Central memory CD8-positive, alpha-beta T cell (primary cell): Measurements from ENCODE around the gene ITPK1.

Experiments used
- ATAC-seq: fragments of 150-1000 bp; cut with Tn5 transposase; replicated peaks from 2 replicates; pipeline ENCODE4 v1.10.0; 2022; ENCODE audit warnings: mild to moderate bottlenecking, moderate FRiP score, moderate number of reproducible peaks; ENCODE audit not compliant: poor library complexity, severe bottlenecking; ENCODE audit errors: extremely low read depth
- DNase-seq, 2 donors: peaks; one replicate each; pipeline ENCODE4 v3.0.0; 2021; ENCODE audit warnings: low spot score in 2 of 2
- H3K27ac Mint-ChIP-seq: one replicate; pipeline ENCODE4 v1.8.0; 2022; ENCODE audit warnings: low read depth, mild to moderate bottlenecking, moderate library complexity, mixed read lengths
- H3K27me3 Mint-ChIP-seq: one replicate; pipeline ENCODE4 v1.8.0; 2022; ENCODE audit warnings: mixed read lengths
- H3K36me3 Mint-ChIP-seq: one replicate; pipeline ENCODE4 v1.8.0; 2022; ENCODE audit warnings: mild to moderate bottlenecking, moderate library complexity, mixed read lengths; ENCODE audit not compliant: insufficient read depth
- H3K4me1 Mint-ChIP-seq: one replicate; pipeline ENCODE4 v1.8.0; 2022; ENCODE audit warnings: mixed read lengths
- H3K4me3 Mint-ChIP-seq: one replicate; pipeline ENCODE4 v1.8.0; 2022; ENCODE audit warnings: mild to moderate bottlenecking, moderate library complexity, mixed read lengths
- H3K9me3 Mint-ChIP-seq: one replicate; pipeline ENCODE4 v1.8.0; 2022; ENCODE audit warnings: mixed read lengths

Gene ITPK1

GRCh38 chr14:92959189-92959531 lies 156.6 kb downstream of the ITPK1 start:
- no peaks in the 10 kb centered on the region for H3K9me3 Mint-ChIP-seq
- ATAC-seq (no peak), DNase-seq (no peak)
- no peaks in the 10 kb centered on the region for H3K27me3 Mint-ChIP-seq
- peaks cover 10% of the 10 kb centered on the region for H3K4me1 Mint-ChIP-seq
- H3K36me3 Mint-ChIP-seq, result peaks cover 8% of the 10 kb centered on the region
- peak overlapping the region; percentile 25 for H3K27ac Mint-ChIP-seq
- H3K4me3 Mint-ChIP-seq, result no peak overlapping the region

GRCh38 chr14:92958373-92959188 lies 157.1 kb downstream of the ITPK1 start:
- Mint-ChIP-seq H3K27me3 (no peaks in the 10 kb centered on the region), H3K9me3 (no peaks in the 10 kb centered on the region), H3K4me1 (peaks cover 10% of the 10 kb centered on the region), H3K27ac (no peak overlapping the region), H3K4me3 (no peak overlapping the region), H3K36me3 (peaks cover 7% of the 10 kb centered on the region)
- no peak for ATAC-seq
- no peak for DNase-seq

GRCh38 chr14:92956961-92957360 lies 158.8 kb downstream of the ITPK1 start:
- Mint-ChIP-seq H3K27ac (no peak overlapping the region), H3K4me1 (peaks cover 13% of the 10 kb centered on the region), H3K27me3 (no peaks in the 10 kb centered on the region), H3K36me3 (peaks cover 12% of the 10 kb centered on the region), H3K4me3 (no peak overlapping the region), H3K9me3 (no peaks in the 10 kb centered on the region)
- DNase-seq (no peak), ATAC-seq (no peak)

GRCh38 chr14:92955381-92955780 lies 160.3 kb downstream of the ITPK1 start:
- ATAC-seq (no peak), DNase-seq (no peak)
- peaks cover 17% of the 10 kb centered on the region for H3K36me3 Mint-ChIP-seq
- H3K9me3 Mint-ChIP-seq, result no peaks in the 10 kb centered on the region
- no peak overlapping the region for H3K4me3 Mint-ChIP-seq
- peaks cover 16% of the 10 kb centered on the region for H3K4me1 Mint-ChIP-seq
- H3K27me3 Mint-ChIP-seq, result no peaks in the 10 kb centered on the region
- H3K27ac Mint-ChIP-seq, result no peak overlapping the region

GRCh38 chr14:92954933-92955332 lies 160.8 kb downstream of the ITPK1 start:
- ATAC-seq, result no peak
- no peaks in the 10 kb centered on the region for H3K27me3 Mint-ChIP-seq
- peaks cover 17% of the 10 kb centered on the region for H3K36me3 Mint-ChIP-seq
- H3K4me1 Mint-ChIP-seq, result peaks cover 16% of the 10 kb centered on the region
- H3K9me3 Mint-ChIP-seq, result no peaks in the 10 kb centered on the region
- DNase-seq, result no peak
- H3K27ac Mint-ChIP-seq, result no peak overlapping the region
- H3K4me3 Mint-ChIP-seq, result no peak overlapping the region

GRCh38 chr14:92953526-92953925 lies 162.2 kb downstream of the ITPK1 start:
- no peaks in the 10 kb centered on the region for H3K27me3 Mint-ChIP-seq
- H3K27ac Mint-ChIP-seq, result no peak overlapping the region
- no peaks in the 10 kb centered on the region for H3K9me3 Mint-ChIP-seq
- ATAC-seq, result no peak
- no peak overlapping the region for H3K4me3 Mint-ChIP-seq
- H3K4me1 Mint-ChIP-seq, result peaks cover 16% of the 10 kb centered on the region
- DNase-seq, result no peak
- peaks cover 22% of the 10 kb centered on the region for H3K36me3 Mint-ChIP-seq

GRCh38 chr14:92952481-92953298 lies 163.0 kb downstream of the ITPK1 start:
- no peak for ATAC-seq
- no peak overlapping the region for H3K4me3 Mint-ChIP-seq
- no peak for DNase-seq
- no peaks in the 10 kb centered on the region for H3K27me3 Mint-ChIP-seq
- H3K9me3 Mint-ChIP-seq, result no peaks in the 10 kb centered on the region
- peaks cover 16% of the 10 kb centered on the region for H3K4me1 Mint-ChIP-seq
- H3K27ac Mint-ChIP-seq, result peak overlapping the region; percentile 46
- H3K36me3 Mint-ChIP-seq, result peaks cover 23% of the 10 kb centered on the region

- DNase-seq, result peak; percentile 68 to 85
- Mint-ChIP-seq H3K27ac (peak overlapping the region; percentile 46), H3K27me3 (no peaks in the 10 kb centered on the region), H3K36me3 (peaks cover 23% of the 10 kb centered on the region), H3K4me3 (no peak overlapping the region), H3K9me3 (no peaks in the 10 kb centered on the region), H3K4me1 (peaks cover 16% of the 10 kb centered on the region)
- peak; percentile 82 for ATAC-seq
These were observed 163.7 kb downstream of the ITPK1 start for GRCh38 chr14:92951912-92952471.

- no peaks in the 10 kb centered on the region for H3K27me3 Mint-ChIP-seq
- peaks cover 23% of the 10 kb centered on the region for H3K36me3 Mint-ChIP-seq
- no peak for ATAC-seq
- H3K4me1 Mint-ChIP-seq, result peaks cover 16% of the 10 kb centered on the region
- H3K27ac Mint-ChIP-seq, result no peak overlapping the region
- no peaks in the 10 kb centered on the region for H3K9me3 Mint-ChIP-seq
- DNase-seq, result no peak
- no peak overlapping the region for H3K4me3 Mint-ChIP-seq
These were observed 164.5 kb downstream of the ITPK1 start for GRCh38 chr14:92951261-92951660.

GRCh38 chr14:92950773-92951172 lies 165.0 kb downstream of the ITPK1 start:
- H3K36me3 Mint-ChIP-seq, result peaks cover 19% of the 10 kb centered on the region
- H3K9me3 Mint-ChIP-seq, result no peaks in the 10 kb centered on the region
- H3K4me1 Mint-ChIP-seq, result peaks cover 16% of the 10 kb centered on the region
- no peak overlapping the region for H3K4me3 Mint-ChIP-seq
- H3K27ac Mint-ChIP-seq, result no peak overlapping the region
- ATAC-seq (no peak), DNase-seq (no peak)
- H3K27me3 Mint-ChIP-seq, result no peaks in the 10 kb centered on the region

- ATAC-seq (no peak), DNase-seq (no peak)
- H3K27ac Mint-ChIP-seq, result no peak overlapping the region
- no peak overlapping the region for H3K4me3 Mint-ChIP-seq
- no peaks in the 10 kb centered on the region for H3K27me3 Mint-ChIP-seq
- peaks cover 16% of the 10 kb centered on the region for H3K4me1 Mint-ChIP-seq
- H3K36me3 Mint-ChIP-seq, result peaks cover 19% of the 10 kb centered on the region
- no peaks in the 10 kb centered on the region for H3K9me3 Mint-ChIP-seq
These were observed 165.6 kb downstream of the ITPK1 start for GRCh38 chr14:92950193-92950540.

GRCh38 chr14:92949496-92950192 lies 166.1 kb downstream of the ITPK1 start:
- Mint-ChIP-seq H3K4me1 (peaks cover 10% of the 10 kb centered on the region), H3K36me3 (peaks cover 19% of the 10 kb centered on the region), H3K27me3 (no peaks in the 10 kb centered on the region)

More at GRCh38 chr14:92949496-92950192, 166.1 kb downstream of the ITPK1 start:
- ATAC-seq (no peak), DNase-seq (no peak)
- Mint-ChIP-seq H3K4me3 (no peak overlapping the region), H3K27ac (no peak overlapping the region), H3K9me3 (no peaks in the 10 kb centered on the region)
